Ramos (cell line): ENCODE data around the gene CEP290.

ENCODE experiments used
- in situ Hi-C: fragments of 300-500 bp; cut with MboI; formaldehyde crosslinking; loops from one replicate; pipeline ENCODE4 v1.14.3; 2022; ENCODE audit warnings: low sequenced_read_pairs; ENCODE audit not compliant: unreplicated experiment

Gene CEP290, protein sequence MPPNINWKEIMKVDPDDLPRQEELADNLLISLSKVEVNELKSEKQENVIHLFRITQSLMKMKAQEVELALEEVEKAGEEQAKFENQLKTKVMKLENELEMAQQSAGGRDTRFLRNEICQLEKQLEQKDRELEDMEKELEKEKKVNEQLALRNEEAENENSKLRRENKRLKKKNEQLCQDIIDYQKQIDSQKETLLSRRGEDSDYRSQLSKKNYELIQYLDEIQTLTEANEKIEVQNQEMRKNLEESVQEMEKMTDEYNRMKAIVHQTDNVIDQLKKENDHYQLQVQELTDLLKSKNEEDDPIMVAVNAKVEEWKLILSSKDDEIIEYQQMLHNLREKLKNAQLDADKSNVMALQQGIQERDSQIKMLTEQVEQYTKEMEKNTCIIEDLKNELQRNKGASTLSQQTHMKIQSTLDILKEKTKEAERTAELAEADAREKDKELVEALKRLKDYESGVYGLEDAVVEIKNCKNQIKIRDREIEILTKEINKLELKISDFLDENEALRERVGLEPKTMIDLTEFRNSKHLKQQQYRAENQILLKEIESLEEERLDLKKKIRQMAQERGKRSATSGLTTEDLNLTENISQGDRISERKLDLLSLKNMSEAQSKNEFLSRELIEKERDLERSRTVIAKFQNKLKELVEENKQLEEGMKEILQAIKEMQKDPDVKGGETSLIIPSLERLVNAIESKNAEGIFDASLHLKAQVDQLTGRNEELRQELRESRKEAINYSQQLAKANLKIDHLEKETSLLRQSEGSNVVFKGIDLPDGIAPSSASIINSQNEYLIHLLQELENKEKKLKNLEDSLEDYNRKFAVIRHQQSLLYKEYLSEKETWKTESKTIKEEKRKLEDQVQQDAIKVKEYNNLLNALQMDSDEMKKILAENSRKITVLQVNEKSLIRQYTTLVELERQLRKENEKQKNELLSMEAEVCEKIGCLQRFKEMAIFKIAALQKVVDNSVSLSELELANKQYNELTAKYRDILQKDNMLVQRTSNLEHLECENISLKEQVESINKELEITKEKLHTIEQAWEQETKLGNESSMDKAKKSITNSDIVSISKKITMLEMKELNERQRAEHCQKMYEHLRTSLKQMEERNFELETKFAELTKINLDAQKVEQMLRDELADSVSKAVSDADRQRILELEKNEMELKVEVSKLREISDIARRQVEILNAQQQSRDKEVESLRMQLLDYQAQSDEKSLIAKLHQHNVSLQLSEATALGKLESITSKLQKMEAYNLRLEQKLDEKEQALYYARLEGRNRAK (N-terminal part only)

DNA sequence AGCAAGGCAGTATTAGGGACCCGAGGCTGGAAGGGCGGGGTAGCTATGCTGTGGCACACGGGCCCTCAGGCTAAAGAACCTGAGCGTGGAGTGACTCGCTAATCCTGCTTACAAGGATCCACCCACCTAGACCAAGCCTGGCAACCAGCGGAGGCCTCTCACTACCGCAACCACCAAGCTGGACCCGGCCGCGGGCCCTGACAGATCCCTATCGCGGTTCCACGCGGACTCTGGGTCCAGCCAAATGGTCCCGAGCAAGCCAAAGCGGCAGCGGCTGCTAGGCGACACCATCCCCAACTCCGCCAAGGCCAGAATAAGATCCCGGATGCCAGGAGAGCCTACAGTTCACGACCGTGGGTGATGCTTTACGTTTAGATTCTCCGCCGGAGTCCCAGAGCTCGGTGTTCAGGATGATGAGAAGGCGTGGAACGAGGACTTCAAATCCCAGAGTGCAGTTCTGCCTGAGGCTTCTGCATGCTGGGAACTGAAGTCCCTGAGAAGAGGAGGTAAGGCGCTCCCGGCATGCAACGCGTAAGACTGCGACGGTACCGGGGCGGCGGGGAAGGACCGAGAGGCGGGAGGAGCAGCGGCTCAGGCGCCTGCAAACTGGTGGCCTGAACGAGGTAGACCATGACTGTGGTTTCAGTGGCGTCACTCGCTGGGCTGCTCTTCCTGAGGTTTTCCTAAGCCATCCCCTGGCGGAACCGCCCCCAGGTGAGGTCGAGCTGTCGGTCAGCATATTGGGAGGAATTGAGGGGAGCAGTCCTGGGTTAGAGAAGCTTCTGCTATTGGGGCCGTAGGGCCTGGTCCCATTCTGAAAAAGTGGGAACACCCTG is at the start of gene CEP290, which contains the start of gene TMTC3:
CEP290 (minus strand) TSS at position 315 of the 836 bp plus-strand sequence. CDS start 781 bp downstream, outside the sequence.
TMTC3 (plus strand) TSS at position 534 of the 836 bp plus-strand sequence. CDS start 6,009 bp downstream, outside the sequence.
- in situ Hi-C loops: no loop called here

DNA sequence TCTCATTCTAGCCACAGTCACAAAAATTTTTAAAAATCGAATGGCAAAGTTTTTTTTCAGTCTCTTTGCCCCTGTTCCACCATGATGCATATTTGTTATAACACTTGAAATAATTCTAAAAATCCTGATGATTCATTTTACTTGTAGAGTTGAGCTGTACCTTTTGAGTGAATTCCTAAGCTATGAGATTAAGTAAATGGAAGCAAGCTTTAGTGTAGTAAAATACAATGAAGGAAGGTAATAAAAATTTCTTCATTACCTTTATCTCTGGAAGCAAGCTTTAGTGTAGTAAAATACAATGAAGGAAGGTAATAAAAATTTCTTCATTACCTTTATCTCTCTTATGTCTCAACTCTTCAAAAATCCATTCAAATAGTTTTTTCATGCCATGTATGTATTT is 46.3 kb upstream of the CEP290 start:
- in situ Hi-C loops: no loop called here

DNA sequence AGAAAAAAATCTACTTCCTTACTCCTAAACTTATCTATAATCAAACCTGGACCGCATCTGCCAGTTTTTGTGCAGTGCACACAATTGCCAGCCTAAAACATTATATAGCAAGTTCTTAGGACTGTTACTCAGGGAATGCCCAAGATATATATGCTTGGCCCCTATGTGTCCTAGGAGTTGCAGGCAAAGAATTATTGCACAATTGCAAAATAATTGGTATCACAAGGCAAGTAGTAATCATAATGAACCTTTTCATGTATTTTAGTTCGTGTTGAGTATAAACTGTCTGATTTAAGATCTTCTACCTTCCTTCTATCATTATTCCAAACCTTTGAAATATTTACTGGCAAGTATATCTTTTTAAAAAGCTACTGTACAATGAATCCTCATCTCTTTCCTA is 45.7 kb upstream of the CEP290 start:
- in situ Hi-C loops: no loop called here

DNA sequence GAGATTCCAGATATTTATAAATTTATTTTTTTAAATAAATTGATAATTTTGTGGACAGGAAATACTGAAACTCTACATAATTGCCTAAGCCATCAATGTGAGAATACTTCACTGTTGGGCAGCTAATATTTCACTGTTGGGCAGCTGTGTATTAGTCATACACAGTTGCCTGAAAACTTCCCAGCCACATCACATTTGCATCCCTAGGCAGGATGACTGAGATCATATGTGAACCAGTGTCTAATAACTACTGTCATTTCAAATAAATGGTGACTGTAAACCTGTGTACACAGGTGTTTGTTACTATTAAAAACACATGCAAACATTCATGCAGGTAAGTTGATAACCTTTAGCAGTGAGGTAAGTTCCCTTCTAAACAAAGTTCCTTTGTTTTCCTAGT is 44.1 kb upstream of the CEP290 start:
- in situ Hi-C loops: no loop called here

DNA sequence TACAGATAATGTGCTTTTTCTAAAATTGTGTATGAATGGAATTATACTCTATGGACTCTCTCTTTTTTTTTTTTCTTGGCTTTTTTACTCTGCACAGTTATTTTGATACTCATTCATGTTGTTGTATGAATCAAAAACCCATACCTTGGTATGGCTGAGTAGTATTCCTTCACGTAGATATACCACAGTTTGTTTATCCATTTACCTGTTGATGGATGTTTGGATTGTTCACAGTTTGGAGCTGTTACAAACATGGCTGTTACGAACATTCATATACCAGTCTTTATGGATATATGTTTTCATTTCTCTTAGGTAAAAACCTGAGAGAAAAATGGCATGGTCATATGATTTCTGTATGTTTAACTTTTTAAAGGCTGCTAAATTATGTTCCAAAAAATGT is 43.4 kb upstream of the CEP290 start:
- in situ Hi-C loops: no loop called here

DNA sequence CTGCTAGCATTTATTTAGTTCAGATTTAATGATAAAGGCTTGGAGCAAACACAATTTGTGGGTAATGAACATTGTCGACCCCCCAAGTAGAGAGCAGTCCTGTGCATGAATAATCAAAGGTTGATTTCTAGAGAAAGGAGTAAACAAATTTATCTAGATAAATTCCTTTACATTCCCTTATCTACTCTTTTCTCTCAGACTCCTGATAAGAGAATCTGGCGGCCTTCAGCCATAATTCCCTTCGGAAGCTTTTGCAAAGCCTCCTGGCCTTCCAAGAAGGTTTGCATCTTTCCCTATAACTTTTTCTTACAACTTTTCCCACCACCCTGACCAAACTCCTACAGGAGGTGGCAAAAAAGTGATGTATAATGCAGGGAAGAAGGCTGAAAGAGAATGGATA is 42.3 kb upstream of the CEP290 start:
- in situ Hi-C loops: no loop called here

DNA sequence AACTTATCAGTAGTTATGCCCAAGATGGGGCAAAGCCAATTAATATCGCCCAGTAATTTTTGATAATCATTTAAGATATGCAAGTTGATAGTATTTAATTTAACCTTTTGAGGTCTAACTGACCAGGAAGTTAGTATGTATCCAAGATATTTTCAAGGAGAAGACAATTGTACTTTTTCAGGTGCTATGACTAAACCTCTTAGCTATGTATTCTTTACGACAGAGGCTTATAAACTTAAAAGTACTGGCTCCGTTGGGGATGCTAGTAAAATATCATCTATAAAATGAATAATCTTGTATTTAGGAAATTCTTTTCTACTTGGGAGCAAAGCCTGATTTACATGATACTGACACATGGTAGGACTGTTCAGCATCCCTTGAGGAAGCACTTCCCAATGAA is 40.5 kb upstream of the CEP290 start:
- in situ Hi-C loops: no loop called here

DNA sequence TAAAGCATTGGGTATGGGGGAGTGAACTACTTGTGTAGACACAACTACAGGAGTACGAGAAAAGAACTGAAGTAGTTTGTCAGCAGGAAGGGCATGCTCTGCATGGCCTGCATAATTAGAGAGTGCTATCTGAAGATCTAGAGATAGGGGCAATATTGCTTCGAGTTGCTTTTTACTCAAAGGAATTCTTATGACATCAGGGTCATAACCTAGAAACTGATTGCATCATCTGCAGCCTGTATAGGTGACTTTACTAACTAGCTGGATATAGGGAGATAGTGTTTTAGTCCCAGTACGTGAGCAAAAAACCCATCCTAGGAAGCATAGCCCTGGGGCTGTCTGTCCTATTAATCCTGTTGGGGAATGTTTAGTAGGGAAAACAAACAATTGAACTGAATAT is 40.0 kb upstream of the CEP290 start:
- in situ Hi-C loops: no loop called here

DNA sequence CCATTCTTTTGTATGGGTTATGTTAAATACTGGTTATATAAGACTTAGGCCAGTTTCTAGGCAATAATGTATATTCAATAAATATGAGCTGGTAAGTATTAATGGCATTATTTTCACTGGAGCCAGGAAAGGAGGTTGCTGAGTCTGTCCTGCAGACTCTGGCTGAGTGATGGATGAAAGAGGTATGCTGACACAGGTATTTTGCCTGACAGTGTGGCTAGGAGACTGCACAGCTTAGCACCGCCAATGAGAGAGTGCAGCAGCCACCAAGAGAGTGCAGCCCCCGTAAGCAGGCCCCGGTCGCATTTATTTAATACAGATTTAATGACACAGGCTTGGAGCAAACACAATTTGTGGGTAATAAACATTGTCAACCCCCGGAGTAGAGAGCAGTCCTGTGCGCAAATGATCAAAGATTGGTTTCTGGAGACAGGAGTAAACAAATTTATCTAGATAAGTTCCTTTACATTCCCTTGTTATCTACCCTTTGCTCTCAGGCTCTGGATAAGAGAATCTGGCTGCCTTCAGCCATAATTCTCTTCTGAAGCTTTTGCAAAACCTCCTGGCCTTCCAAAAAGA is 37.6 kb upstream of the CEP290 start:
- in situ Hi-C loops: no loop called here

DNA sequence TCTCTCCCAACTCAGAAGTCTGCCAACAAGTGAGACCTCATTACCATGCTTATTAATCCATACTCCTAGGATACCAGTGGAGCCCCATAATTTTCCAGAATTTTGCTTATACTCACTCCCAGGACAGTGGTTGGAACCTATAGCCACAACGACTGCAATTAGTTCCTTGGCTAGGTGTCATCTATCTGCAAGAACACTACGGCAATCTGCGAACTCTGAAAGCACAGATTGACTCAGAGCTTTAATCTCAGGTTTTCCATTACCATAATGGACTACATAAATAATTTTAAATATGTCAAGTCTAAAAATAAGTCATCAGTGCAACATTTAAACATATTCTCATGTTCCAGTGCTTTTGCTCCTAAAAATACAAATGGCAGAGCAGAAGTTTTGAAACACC is 33.7 kb upstream of the CEP290 start:
- in situ Hi-C loops: no loop called here

DNA sequence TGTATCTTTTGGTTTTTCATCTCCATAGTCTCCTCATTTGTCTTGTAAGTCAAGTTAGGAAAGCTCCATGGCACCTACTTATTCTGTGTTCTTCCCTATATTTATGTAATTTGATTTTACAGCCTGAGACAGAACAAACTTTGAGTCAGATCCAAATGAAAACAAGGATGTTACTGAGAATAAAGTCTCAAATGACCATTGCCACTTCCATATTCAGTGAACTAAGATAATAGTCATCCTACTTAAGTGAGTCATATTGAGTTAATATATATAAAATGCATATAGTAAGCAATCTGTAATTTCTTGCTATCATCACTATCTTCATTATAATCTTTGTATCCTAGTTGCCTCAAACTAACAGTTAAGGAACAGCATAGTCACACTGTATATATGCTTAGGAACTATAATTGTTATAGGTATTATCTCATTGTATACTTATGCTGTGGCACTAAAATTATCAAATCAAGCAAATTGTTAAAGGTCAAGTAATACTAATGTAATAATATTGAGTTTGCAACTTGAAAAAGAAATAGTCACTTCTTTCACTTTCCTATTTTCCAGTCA is 31.0 kb upstream of the CEP290 start:
- in situ Hi-C loops: no loop called here

DNA sequence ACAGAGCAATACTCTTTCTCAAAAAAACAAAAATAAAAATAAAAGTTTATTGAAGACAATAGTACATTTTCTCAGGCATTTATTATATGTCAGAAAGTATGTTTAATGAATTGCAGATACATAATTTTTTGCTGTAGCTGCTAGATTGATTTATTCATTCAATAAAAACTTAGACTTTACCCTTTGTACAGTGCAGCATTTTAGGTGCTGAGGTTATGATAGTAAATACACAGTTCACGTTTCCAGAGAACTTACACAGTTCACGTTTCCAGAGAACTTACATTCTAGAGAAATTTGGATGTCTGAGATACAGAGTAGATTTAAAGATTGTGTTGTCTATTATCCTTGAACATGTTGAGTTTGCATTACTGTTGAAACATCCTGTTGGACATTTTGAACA is 25.5 kb upstream of the CEP290 start:
- in situ Hi-C loops: no loop called here

DNA sequence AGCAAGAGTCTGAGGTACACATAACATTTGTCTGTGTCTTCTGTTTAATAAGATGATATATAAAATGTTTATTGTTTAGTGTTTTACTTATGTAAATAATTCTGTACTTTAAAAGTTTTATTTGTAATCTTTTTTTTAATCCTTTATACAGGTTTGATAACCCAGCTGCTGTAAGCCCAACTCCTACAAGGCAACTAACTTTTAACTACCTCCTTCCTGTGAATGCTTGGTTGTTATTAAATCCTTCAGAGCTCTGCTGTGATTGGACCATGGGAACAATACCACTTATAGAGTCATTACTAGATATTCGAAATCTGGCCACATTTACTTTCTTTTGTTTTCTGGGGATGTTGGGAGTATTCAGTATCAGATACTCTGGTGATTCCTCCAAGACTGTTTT is 24.3 kb upstream of the CEP290 start:
- in situ Hi-C loops: no loop called here

DNA sequence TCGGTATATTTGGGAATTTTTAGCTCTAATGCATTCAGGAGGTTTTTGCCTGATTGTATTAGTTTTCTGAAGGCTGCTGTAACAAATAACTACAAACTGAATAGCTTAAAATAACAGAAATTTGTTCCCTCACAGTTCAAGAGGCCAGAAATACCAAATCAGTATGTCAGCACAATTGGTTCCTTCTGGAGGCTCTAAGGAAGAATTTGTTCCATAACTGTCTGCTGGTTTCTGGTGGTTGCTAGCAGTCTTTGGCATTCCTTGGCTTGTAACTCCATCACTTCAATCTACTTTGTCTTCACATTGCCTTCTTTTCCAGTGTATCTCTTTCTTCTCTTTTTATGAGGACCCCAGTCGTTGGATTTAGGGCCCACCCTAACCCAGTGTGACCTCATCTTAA is 21.5 kb upstream of the CEP290 start:
- in situ Hi-C loops: no loop called here

DNA sequence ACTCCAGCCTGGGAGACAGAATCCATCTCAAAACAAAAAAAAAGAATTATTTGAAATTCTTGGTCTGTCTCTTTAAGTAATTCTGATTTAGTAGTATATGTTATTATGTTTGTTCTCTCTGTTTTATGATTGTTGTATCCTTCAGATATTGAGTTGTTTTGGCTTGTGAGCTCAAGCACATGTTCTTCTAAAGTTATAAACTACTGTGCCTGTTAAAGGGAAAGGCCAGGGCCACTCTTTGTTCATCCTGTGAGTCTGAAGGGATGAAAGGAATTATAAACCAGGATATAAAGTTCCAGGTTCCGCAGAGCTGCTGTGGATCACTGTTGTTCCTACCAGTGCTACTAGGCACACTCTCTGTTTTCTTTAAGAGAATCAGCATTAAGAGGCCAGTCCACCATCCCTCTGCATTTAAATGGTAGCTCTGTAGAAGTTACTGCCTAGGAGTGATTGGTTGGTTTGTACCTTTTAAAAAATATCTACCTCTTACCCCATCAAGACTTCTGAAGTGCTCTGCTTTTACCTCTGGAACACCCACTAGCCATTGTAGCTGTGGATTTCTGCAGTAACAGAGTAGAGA is 14.3 kb upstream of the CEP290 start:
- in situ Hi-C loops: no loop called here

DNA sequence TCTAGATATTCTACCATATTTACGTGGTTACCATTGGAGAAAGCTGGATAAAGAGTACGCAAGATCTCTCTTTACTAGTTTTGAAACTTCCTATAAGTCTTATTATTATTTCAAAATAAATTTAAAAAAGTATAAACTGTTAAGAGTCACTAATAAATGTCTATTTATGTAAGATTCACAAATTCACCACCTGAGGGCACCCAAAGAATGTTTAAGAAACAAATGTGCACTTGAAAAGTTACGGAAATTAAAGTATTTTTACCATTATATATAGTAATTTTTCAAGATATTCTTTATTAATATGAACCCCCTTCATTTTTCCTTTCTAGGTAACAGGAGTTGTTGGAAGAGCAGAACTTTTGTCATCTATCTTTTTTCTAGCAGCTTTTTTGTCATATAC is 12.1 kb upstream of the CEP290 start:
- in situ Hi-C loops: no loop called here

DNA sequence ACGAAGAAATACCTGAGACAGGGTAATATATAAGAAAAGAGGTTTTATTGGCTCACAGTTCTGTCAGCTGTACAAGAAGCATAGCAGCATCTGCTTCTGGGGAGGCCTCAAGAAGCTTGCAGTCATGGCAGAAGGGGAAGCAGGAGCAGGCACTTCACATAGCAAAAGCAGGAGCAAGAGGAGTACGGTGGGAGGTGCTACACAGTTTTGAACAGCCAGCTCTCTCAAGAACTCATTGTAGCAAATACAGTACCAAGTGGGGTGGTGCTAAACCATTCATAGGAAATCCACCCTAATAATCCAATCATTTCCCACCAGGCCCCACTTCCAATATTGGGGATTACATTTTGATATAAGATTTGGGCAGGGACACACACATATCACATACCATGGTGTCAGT is 8.2 kb upstream of the CEP290 start:
- in situ Hi-C loops: no loop called here

DNA sequence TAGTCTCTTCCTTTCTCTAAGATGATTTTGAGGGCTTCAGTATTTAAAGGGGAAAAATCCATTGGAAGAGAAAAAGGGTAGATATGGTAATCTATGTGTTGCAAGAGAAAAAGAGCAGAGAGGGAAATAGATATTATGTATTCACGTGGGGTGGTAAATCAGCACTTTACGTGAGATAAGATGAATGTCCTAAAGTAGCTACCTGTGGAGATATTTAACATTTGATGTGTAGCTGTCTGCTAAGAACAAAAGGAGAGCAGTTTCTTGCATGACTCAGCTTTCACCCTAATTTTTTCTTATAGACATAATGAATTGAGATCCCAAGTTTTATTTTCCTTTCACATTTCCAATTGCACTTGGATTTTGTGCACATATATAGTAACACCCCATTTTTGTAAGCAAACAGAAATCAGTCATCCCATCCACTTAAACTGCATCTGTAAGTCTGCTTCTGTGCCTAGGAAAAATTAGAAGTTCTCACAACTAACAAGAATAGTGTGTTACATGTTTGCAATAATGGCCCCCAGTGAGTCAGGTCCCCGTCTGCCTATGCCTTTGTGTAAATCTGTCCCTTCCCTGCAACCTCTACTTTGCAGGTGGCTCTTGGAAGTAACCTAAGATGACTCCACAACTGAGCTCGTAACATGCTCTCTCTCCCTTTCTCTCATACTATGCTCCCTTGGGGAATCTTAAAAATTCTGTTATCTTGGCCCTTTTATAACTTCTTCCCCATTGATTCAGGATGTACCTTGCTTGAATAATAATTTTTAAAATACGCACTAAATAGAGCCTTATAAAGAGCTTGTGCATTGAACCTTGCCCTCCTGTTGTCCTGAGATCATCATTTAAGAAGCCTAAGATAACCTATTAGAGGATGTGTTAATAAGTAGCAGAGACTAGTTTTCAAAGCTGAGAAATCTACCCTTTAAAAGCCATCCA is 3.9 kb upstream of the CEP290 start:
- in situ Hi-C loops: no loop called here
